Head of caudate nucleus (tissue), 42 donors: Measurements from ENCODE around the gene NOTCH3.

Source experiments
- DNase-seq, 42 donors: peaks; one replicate each; pipeline versions ENCODE4 v3.0.0 to v3.0.0-alpha.2; 2020 to 2021; ENCODE audit warnings: mixed read lengths in 7 of 42
- intact Hi-C: fragments of 100-400 bp; cut with DNase I; formaldehyde crosslinking; loops from one replicate; pipeline ENCODE4 v1.15.0; 2022

Gene NOTCH3

DNA sequence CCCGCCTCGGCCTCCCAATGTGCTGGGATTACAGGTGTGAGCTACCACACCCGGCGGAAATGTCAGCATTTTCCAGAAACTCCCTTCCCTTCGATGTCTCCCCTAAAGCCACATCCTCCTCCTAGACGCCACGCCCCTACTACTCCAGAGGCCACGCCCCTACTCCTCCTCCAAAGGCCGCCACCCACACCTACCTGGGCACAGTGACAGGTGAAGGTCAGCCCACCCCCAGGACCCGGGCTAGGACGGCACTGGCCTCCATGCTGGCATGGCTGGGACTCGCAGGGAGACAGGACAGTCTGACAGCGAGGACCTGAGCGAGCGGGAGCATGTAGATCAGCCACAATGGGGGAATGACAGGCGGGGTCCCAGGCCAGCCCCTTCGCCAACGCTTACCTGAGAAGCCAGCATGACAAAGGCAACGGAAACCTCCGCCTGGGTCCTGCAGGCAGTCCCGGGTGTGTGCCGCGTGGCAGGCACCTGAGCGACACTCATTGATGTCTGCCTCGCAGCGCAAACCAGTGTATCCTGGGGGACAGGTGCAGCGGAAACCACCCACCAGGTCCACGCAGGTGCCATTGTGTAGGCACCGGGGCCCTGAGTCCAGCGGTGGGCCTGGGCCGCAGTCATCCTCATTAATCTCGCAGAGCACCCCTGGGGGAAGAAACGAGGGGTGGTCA, 22.0 kb downstream of the NOTCH3 start:
- intact Hi-C loops = loop anchor here (10.0 kb wide), 1 partner anchor 376 kb away; no protein-coding TSS in a partner anchor
- DNase-seq = no peak

DNA sequence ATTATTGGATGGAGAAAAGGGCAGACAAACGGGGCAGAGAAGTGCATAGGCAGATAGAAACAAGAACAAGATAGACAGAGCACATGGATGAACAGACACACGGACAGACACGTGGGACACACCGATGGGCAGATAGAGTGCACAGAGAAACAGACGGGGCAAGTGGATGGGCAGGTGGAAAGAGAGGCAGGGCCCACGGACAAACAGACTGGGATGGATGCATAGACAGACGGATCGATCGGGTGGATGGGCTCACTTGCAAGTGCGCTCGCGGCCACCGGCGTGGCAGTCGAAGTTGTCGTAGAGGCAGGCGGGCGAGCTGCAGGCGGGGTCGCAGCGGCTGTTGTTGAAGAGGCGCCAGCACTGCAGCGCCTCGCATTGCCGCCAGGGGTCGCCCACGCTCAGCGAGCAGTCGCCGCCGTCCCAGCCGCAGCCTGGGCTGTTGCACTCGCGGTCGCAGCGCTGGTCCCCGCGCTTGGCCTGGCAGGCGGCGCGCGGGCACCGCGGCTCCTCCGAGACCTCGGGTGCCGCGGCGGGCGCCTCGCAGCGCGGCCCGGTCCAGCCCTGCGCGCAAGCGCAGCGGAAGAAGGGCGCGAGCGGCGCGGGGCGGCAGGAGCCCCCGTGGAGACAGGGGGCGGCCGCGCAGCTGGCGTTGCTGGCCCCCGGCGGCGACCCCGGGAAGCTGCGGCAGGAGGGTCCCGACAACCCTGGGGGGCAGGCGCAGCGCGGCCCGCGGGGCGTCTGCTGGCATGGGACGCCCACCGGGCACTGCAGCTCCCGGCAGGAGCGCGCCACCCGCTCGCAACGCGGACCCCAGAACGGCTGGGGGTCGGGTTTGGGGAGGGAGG, 23.3 kb downstream of the NOTCH3 start:
- DNase-seq = peak; percentile 37 to 92 (median 82)
- intact Hi-C loops = loop anchor here (10.0 kb wide), 1 partner anchor 377 kb away; no protein-coding TSS in a partner anchor

DNA sequence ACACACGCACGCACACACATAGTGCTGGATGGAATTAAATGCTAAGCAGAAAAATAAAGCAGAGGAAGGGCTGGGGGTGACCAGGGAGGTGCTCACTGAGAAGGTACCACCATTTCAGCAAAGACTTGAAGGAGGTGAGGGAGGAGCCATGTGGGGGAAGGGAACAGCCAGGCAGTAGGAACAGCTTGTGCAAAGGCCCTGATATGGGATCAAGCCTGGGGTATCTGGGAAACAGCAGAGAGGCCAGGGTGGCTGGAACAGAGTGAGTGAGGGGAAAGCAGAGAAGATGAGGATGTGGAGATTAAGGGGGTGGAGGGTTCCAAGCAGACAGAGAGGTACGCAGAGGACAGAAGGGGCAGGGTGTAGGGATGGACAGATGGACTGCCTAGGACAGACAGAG, 25.2 kb downstream of the NOTCH3 start:
- intact Hi-C loops = loop anchor here (10.0 kb wide), 1 partner anchor 379 kb away; no protein-coding TSS in a partner anchor
- DNase-seq = no peak

DNA sequence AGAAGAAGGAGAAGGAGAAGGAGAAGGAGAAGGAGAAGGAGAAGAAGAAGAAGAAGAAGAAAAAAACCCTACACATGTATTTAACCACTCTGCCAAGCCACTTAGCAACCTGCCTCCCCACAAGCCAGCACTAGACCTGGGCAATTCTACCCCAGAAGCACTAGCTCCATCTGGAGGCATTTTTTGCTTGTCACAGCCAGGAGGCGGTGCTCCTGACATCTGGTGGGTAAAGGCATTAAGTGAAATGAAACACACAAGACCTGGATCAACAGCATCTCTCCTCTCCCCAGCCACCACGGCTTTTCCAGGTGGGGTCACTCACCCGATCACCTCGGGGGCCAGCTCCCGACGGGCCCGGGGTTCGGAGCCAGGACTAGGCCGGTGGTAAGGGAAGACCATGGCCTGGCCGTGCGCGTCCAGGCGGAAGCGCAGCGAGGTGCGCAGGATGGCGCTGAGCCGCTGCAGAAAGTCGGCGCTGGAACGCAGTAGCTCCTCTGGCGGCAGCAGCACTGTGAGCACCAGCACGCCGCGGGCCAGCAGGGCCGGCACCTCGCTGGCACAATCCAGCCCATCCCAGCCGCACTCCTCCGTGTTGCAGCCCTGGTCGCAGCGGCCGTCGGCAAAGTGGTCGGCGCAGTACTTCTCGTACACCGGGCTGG, 26.9 kb downstream of the NOTCH3 start:
- intact Hi-C loops = loop anchor here (10.0 kb wide), 1 partner anchor 381 kb away; no protein-coding TSS in a partner anchor

DNA sequence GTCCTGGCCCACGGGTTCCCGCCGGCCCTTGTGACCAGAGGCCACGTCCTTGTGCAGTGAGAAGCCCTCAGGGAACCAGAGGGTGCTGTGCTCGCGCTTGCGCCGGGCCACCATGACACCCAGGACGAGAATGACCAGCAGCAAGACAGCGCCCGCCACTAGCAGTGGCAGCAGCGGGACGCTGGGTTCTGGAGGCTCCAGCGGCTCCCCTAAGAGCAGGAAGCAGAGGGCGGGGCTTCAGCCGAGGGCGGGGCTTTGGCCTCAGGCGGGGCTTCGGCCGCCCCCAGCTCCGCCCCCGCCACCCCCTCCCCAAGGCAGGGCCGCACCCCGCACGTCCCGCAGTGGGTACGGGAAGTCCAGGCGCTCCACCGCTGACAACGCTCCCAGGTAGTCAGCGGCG, 30.4 kb downstream of the NOTCH3 start:
- no peak for DNase-seq
- intact Hi-C loops = loop anchor here (10.0 kb wide), 1 partner anchor 384 kb away; no protein-coding TSS in a partner anchor

More for the DNA sequence above, 26.9 kb downstream of the NOTCH3 start:
- DNase-seq = no peak

DNA sequence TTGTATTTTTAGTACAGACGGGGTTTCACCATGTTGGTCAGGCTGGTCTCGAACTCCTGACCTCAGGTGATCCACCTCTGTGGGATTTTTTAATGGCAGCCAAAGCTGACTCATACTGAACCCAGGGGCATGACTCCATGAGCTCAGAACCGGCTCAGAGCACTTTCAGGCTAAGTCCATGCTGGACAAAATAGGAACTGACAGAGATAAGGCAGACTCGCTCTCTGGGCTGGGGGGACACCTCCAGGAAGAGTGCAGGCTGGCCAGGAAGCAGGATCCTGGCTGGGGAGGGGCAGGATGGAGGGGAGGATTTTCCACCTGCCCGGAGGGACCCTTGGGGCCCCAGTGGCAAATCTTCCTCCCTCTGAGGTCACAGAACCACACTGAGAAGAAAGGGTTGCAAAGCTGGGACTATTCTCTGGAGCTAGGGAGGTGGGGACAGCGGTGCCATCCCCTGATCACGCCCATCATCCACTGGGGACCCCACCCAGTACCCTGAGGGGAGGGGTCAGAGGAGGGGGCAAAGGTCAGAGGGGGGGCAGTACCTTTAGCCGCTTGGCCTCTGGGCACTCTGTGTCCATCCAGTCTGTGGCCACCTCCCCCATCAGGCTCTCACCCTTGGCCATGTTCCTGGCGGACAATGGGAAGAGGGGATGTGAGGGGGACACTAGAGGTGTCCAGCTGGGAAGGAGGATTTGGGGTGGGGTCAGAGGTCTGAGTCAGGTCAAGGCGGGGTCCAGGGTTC, 31.1 kb downstream of the NOTCH3 start:
- intact Hi-C loops = loop anchor here (10.0 kb wide), 1 partner anchor 385 kb away; no protein-coding TSS in a partner anchor
- DNase-seq = no peak

DNA sequence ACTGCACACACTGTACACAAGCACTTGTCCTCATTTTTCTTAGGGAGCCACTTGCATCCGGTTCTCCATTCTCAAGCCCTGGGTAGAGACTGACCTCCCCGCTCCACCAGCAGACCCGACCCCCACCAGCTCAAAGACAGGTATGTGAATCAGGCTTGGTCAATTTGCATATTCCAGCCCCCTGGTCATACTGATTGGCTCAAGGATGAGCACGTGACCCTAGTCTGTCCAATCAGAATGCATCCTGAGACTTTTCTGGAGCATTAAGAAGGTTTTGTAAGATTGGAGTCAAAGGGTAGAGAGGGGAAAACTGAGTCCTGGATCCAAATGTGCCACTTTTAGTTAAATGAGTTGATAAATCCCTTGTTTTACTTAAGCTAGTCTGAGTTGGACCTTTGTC, 34.1 kb downstream of the NOTCH3 start:
- intact Hi-C loops = no loop called here

DNA sequence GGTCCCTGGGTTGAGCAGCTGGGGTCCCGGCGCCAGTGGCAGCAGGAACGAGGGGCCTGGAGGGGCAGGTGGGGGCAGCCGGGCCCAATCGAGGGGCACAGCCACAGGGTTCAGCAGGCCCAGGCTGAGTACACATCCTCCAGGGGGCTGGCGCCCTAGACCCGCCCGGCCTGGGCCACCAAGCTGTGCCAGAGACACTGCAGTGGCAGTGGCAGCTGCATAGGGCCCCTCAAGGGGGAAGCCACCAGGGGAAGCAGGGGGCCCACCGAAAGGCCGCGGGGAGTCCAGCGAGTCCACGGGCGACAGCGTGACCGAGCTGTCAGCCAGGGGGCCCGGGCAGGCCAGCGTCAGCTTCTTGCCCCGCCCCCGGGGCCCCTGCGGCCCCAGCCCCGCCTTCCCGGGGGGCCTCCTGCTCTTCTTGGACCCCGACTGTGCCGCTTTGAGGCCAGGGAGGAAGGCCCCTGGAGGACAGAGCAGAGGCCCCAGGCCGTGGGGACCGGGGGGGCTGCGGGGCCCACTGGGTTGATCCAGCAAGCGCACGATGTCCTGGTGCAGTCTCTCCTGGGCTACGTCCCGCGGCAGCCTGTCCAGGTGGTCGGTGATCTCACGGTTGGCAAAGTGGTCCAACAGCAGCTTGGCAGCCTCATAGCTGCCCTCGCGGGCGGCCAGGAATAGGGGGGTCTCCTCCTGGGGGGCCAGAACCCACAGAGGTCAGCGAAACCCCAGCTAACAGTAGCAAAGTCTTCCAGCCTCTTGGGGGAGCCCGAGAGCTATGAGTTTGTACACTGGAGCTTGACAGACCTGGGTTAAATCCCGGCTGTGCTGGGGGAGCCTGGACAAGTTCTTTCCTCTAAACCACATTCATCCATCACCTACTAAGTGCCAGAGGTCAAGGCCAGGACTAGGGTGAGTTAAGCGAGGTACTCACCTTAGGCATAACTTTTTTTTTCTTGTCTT, 39.5 kb downstream of the NOTCH3 start:
- DNase-seq = no peak
- intact Hi-C loops = no loop called here

More for the DNA sequence above, 34.1 kb downstream of the NOTCH3 start:
- no peak for DNase-seq

DNA sequence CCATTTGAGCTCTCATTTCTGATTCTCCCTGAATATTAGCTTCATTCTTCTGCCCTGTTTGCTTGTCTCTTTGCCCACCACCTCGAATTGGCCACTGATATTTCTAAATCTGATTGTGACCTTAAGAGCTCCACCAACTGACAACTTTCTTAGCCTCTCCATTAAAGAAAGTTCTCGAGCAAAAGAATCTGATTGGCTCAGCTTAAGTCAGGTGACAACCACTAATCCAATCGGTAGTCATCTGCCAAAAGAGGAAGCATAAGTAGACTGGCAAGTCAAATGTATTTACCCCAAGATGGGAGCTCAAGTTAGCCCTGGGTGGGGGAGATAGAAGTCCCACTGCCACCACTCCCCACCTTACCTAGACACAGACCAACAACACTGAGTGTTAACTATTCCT, 41.5 kb downstream of the NOTCH3 start:
- DNase-seq = no peak
- intact Hi-C loops = no loop called here

DNA sequence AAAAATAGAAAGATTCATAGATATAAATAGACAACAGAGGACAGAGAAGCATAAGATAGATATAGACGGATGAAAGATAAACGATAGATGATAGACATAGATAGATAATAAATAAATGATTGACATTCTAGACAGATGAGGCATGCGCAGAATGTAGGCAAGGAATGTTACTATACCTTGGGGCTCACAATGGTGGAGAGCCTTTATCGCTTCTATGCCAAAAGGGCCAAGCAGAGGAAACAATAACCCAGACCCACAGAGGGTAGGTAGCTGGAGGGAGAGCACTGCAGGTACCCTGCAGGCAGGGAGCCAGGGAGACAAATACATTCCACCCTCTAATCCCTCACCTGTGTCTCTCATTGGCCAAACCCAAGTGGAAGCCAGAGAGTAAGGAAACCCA, 44.4 kb downstream of the NOTCH3 start:
- DNase-seq = no peak
- intact Hi-C loops = no loop called here

DNA sequence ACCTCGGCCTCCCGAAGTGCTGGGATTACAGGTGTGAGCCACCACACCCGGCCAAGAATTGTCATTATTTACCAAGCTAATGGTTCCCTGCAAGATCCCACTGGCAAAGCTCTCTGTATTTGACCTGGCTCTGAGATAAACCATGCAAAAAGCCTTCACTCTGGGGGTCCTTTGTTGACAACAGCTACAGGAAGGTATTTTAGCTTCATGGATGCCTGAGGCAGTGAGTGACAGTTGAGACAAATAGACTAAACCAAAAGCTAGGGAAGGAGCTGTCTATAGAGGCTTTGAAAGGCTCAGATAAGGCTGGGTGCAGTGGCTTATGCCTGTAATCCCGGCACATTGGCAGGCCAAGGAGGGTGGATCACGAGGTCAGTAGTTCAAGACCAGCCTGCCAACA, 45.5 kb downstream of the NOTCH3 start:
- intact Hi-C loops = no loop called here
- DNase-seq = no peak

DNA sequence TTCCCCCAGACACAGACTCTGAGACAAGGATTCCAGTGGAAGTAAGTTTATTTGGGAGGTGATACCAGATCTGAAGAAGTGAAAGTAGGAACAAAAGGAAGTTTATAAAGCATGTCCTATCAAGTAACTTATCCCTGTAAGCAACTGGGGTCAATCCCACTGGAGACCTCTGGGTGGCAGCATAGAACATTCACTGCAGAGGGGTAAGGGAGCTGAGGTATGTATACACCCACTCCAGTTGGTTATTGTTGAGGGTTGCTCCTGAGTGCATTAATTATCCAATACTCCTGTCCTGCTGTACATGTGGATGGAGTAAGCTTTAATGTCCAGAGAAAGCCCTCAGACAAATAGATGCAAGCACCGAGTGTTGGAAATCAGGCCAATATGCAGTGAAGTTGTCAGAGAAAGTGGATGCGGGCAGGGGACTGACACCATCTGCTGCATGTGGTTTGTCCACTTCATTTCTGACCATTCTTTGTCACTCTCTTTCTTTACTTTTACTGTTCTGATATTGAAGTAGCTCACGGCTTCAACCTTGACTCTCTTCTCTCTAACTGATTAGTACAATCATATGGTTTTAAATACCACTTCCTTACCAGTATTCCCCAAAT, 46.7 kb downstream of the NOTCH3 start:
- intact Hi-C loops = no loop called here
- peak in 1 of 42 donors; percentile 50 for DNase-seq

DNA sequence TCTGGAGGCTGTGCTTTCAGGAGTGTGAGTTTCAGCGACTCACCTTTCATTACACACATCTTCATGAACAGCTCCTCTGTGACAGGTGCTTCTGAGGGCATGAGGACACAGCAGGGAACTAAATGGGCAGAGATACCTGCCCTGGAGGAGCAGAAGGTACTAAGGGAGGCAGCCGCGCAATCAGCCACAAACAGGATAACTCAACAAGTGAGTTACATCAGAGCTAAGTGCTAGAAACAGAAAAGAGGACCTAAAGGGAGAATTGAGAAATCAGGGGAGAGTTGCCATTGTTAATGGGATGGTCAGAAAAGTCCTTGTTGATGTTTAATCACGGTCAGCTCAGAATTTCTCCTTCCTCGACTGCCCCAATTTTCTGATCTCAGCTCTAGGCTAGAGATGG, 51.1 kb downstream of the NOTCH3 start:
- no peak for DNase-seq
- intact Hi-C loops = loop anchor here (2.0 kb wide), 1 partner anchor 57 kb away; no protein-coding TSS in a partner anchor

DNA sequence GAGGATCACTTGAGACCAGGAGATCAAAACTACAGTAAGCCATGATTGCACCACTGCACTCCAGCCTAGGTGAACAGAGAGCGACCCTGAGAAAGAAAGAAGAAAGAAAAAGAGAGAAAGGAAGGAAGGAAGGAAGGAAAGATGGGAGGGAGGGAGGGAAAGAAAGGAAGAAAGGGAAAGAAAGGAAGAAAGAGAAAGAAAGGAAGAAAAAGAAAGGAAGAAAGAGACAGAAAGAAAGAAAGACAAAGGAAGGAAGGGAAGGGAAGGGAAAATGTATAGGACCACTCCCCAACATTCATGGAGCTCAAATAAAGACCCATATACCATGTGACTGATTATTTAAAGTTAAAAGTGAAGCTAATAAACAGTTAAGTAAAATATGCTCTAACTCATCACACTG, 53.7 kb downstream of the NOTCH3 start:
- DNase-seq = no peak
- intact Hi-C loops = no loop called here

DNA sequence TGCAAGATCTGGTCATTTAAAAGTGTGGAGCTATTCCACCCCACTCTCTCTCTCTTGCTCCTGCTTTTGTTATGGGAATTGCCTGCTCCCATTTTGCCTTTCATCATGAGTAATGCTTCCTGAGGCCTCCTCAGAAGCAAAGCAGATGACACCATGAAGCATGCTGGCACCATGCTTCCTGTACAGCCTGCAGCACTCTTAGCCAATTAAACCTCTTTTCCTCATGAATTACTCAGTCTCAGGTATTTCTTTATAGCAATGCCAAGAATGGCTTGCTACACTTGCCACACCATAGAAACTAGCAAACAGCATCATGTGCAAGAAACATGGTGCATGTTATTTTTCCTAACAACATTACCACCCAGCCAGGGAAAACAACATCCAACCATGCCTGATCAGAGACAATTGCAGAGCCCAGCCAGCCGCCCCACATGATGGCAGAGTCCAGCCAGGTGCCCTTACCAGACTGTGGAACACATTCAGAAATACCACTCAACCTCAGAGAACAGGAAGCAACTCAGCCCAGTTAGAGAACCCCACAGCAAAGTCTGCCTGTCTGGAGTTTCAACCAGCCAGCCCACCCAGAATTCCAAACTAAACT, 56.6 kb downstream of the NOTCH3 start:
- DNase-seq = no peak
- intact Hi-C loops = no loop called here

DNA sequence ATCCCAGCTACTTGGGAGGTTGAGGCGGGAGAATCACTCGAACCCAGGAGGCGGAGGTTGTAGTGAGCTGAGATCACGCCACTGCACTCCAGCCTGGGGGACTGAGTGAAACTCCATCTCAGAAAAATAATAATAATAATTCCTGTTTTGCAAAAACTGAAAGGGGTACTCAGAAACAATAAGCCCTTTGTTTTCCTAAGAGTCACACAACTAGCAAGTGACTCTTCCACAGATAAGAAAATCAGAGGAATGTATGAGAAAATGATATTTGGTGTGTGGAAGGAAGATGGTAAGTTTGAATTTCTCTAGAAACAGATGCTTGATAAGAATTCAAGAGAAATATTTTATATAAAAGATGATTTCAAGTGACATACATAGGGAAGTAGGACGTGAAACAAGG, 58.5 kb downstream of the NOTCH3 start:
- DNase-seq = no peak
- intact Hi-C loops = no loop called here

DNA sequence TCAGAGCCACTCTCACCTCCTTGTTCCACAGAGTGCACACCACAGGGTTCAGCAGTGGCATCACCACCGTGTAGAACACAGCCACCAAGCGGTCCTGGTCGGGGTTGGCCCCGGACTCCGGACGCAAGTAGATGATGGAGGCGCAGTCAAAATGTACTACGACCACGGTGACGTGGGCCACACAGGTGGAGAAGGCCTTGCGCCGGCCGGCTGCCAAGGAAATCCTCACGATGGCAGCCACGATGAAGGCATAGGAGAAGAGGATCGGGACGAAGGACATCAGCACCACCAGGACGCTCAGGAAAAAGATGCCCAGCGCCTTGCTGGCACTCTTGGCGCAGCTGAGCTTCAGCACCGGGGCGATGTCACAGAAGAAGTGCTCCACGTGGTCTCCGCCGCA, 59.7 kb downstream of the NOTCH3 start:
- intact Hi-C loops = no loop called here
- no peak for DNase-seq
